ENCODE results near the gene CARMIL1. TPM values are rescaled to one million over a fixed set of nuclear protein-coding genes. Genes with fewer than 3 reads are reported as not detected.

CARMIL1 gene
- total RNA-seq, 1 experiment from 2014 or later, result 5.6 TPM

- no peak for DNase-seq (ENCODE audit: low read depth)
Measured at GRCh38 chr6:25405442-25405841, 126.3 kb downstream of the CARMIL1 start.

GRCh38 chr6:25407431-25407830 is 128.3 kb downstream of the CARMIL1 start:
- DNase-seq (ENCODE audit: low read depth), result no peak

GRCh38 chr6:25410102-25410501 is 130.9 kb downstream of the CARMIL1 start:
- DNase-seq (ENCODE audit: low read depth), result no peak

- no peak for DNase-seq (ENCODE audit: low read depth)
Measured at GRCh38 chr6:25411316-25411950, 132.3 kb downstream of the CARMIL1 start.

- DNase-seq (ENCODE audit: low read depth), result no peak
Measured at GRCh38 chr6:25413207-25413905, 134.2 kb downstream of the CARMIL1 start.

- no peak for DNase-seq (ENCODE audit: low read depth)
Measured at GRCh38 chr6:25414168-25414567, 135.0 kb downstream of the CARMIL1 start.

- DNase-seq (ENCODE audit: low read depth), result no peak
Measured at GRCh38 chr6:25414755-25415154, 135.6 kb downstream of the CARMIL1 start.

- DNase-seq (ENCODE audit: low read depth), result no peak
Measured at GRCh38 chr6:25415274-25415673, 136.1 kb downstream of the CARMIL1 start.

GRCh38 chr6:25415701-25416100 is 136.5 kb downstream of the CARMIL1 start:
- no peak for DNase-seq (ENCODE audit: low read depth)

- DNase-seq (ENCODE audit: low read depth), result no peak
Measured at GRCh38 chr6:25417046-25417605, 138.0 kb downstream of the CARMIL1 start.

- DNase-seq (ENCODE audit: low read depth), result no peak
Measured at GRCh38 chr6:25418454-25419052, 139.4 kb downstream of the CARMIL1 start.

GRCh38 chr6:25419879-25420278 is 140.7 kb downstream of the CARMIL1 start:
- DNase-seq (ENCODE audit: low read depth), result no peak

- DNase-seq (ENCODE audit: low read depth), result no peak
Measured at GRCh38 chr6:25423358-25423757, 144.2 kb downstream of the CARMIL1 start.

- no peak for DNase-seq (ENCODE audit: low read depth)
Measured at GRCh38 chr6:25424303-25424702, 145.1 kb downstream of the CARMIL1 start.

- DNase-seq (ENCODE audit: low read depth), result no peak
Measured at GRCh38 chr6:25427549-25427948, 148.4 kb downstream of the CARMIL1 start.

GRCh38 chr6:25428758-25429317 is 149.7 kb downstream of the CARMIL1 start:
- DNase-seq (ENCODE audit: low read depth), result no peak

- no peak for DNase-seq (ENCODE audit: low read depth)
Measured at GRCh38 chr6:25431306-25431974, 152.3 kb downstream of the CARMIL1 start.

- DNase-seq (ENCODE audit: low read depth), result no peak
Measured at GRCh38 chr6:25431975-25432307, 152.8 kb downstream of the CARMIL1 start.

GRCh38 chr6:25434921-25435320 is 155.7 kb downstream of the CARMIL1 start:
- no peak for DNase-seq (ENCODE audit: low read depth)

GRCh38 chr6:25435416-25435985 is 156.3 kb downstream of the CARMIL1 start:
- no peak for DNase-seq (ENCODE audit: low read depth)

- DNase-seq (ENCODE audit: low read depth), result no peak
Measured at GRCh38 chr6:25436760-25437159, 157.6 kb downstream of the CARMIL1 start.

- no peak for DNase-seq (ENCODE audit: low read depth)
Measured at GRCh38 chr6:25439368-25439767, 160.2 kb downstream of the CARMIL1 start.

All from LHCN-M2 (cell line).